DMS79 (cell line): ENCODE results near the gene SLC66A1.

ENCODE experiments used
- DNase-seq: peaks from one replicate; lab custom pipeline; 2025; lab: John Stamatoyannopoulos, UW

SLC66A1 gene

DNA sequence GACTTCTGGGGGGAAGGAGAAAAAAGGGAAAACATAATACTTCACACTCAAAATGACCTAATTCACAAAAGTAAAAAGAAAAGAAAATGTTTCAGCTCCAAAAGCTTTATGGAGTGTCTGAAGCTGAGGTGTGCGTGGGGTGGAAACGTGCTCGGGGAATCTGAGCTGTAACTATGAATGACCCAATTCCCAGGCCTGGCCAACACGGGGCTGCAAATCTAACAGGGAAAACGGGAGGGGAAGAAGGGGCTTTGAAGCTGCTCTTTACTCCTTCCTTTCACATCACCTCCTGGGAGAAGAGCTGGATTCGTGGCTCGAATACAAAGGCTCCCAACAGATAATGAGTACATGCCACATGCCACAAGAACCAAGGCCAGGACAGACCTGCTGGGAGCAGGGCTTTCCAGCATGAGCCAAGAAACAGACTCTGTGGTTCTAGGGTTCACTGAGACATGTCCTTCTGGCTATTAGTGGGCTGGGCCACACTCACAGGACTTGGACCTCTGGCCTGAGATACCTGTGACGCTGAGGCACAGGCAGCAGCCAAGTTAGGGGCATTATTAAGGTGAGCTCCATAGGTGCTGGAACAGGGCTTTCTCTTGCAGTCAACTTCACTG, 51.5 kb downstream of the SLC66A1 start:
- no peak for DNase-seq

DNA sequence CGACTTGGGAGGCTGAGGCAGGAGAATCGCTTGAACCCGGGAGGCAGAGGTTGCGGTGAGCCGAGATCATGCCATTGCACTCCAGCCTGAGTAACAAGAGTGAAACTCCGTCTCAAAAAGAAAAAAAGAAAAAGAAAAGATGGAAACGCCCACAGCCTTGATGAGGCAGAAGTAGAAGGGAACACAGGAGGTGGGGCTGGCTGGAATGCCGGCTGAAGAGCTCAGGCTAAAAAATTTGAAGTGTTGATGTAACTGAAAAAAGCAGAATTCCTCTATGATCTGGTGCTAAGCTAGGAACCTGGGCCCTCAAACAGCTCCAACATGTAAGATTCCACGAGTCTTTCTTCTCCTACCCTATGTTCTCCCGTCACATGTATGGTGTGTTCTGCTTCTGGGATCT, 53.6 kb downstream of the SLC66A1 start:
- DNase-seq, result no peak

DNA sequence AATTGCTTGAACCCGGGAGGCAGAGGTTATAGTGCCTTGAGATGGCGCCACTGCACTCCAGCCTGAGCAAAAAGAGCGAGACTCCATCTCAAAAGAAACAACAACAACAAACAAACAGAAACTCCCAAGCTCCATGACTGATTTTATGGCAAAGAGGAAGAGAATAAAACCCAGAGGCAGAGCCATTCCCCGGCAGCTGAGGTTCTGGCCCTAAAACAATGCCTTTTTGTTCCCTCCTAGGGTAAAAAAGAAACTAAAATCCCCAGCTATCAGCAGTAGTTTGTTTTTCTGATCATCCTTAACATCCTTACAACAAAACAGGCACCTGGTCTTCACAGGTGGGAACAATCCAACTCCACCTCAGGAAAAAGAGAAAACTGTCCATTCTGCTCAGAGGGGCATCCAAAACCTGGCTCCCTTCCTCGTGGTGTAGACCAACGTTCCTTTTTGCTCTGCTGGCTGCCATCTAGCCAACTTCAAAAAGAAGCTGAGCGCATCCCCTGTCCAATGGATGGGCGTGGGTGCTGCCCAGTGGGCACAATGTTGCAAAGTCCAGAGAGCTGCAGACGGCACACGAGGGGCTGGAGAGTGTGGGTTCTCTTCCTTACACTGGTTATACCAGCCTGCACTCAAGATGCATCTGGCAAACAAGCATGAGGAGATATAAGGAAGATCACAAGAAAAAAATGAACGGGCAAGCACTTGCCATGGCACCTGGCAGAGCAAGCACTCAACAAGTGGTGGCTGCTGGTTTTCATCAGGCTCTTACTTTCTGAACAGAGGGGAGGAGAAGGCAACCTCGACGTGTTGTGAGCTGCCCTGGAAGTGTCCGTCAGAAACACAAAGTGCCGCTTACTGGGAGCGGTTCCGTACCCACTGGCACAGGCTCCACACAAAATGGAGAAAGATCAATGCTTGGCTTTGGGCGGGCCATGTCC, 54.7 kb downstream of the SLC66A1 start:
- no peak for DNase-seq

DNA sequence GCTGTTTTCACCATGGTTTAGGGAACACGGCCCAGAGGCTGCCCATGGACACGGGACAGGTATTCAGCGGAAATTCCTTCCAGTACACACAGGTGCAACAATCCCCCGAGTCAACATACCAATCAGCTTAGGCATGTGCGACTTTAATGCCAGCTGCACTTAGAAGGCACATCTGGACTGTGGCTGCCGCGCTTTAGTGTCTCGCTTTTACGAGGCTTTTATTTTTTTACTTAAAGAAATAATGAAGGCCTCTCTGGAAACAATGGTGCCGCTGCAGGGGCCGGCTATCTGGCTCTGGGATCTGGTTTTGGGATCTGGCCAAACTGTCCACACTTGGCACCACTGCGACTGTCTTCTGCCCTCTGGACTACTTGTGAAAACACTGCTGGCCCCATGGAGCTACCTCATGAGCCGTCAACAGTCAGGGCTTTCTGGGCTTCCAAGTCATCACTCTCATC, 55.5 kb downstream of the SLC66A1 start:
- peak; percentile 16 for DNase-seq

DNA sequence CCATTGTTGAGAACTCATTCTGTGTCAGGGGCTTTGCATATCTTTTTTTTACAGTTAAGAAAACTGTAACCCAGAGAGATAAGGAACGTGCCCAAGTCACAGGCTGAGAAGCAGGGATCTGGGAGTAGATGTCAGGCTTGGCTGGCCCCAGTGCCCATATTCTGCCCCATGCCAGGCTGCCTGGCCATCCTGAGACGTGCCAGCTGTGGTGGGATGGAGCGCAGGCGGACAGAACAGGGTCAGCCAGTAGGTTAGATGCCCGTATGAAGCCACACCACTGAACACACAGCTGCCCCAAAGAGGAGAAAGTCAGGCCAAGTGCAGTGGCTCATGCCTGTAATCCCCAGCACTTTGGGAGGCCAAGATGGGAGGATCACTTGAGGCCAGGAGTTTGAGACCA, 55.9 kb downstream of the SLC66A1 start:
- no peak for DNase-seq

DNA sequence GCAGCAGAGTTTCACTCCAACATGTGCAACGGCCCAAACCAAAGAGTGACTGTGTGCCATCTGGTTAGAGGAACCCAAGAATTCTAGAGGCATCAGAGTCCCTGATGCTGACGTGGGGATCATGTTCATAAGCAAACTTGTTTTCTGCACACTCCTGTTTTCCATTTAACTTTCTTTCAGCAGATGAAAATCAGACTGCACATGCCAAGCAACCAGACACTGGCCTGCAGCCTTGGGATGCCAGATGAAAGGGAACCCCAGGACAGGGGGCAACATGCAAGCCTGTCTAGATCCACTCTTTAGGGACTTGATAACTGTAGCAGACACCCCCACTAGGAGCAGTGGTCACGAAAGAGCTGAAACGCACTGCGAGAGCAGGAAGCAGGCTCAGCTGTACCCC, 56.8 kb downstream of the SLC66A1 start:
- DNase-seq, result no peak

GRCh38 chr1:19369396-19370090, 57.4 kb downstream of the SLC66A1 start:
- DNase-seq, result peak; percentile 74

DNA sequence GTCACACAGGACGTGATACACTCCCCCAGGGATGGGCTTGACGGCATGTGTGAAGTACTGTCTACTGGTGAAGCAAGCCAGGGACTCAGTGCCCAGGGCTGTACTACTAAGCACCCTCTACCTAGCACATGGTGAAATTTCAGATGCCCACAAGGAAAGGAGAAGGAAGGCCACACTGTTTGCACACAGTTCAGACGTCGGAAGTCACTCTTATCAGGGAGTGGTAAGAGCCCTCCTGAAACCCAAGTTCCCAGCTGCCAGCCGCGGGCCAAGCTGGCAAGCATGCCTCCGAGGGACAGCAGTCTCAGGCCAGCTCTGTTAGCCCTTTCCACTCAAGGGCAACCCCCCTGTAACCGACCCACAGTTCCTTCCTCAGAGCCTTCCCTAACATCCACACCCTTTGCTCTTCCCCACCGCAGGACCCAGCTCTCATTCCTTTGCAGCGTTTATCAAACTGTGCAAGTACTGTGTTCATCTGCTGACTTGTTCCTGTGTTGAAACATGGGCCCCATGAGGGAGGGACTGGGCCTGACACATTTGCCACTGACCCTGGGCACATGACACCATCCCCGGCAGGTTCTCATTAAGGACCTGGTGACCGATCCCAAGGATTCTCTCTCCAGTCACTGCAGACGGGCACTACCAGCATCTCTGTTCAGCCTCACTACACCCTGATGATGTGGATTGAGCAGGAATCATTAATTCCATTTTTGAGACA, 58.5 kb downstream of the SLC66A1 start:
- no peak for DNase-seq

DNA sequence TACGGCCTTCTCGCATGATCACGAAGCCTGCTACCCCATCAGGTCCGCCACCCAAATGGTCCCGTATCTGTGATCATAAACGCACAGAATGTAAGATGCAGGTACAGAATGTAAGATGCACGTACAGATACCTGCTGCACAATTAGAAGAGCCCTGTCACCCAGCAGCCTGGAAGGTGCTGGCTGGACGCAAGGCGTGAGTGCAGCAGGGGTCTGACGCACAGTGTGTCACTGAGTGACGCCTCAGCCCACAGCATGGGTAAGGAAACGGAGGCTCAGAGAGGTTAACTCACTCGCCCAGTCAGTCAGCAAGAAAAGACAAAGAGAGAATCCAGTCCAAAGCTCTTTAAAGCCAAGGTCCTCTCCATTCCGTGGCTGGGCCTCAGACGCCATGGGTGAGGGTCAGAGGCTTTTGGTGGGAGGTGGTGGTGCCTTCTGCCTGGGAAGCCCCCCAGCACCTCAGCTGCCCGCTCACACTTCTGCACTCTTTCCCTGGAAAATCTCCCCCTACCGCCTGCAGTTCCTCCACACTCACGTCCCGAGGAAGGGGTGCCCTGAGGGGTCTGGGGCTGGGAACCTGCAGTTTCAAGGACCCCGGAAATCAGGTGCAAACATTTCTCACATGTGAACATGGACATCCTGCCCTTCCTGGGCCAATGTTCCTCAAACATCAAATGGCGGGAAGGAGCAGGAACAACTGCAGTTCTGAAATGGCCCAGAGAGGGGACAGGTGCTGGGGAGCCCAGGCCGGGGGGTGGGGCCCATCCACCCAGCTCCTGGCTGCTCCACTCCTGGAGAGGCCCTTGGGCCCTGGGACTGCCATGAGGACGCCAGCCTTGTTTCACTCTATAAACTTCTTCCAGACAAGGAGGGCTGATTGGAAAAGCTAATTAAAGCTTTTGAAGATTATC, 59.4 kb downstream of the SLC66A1 start:
- no peak for DNase-seq

- DNase-seq, result no peak
Observed at GRCh38 chr1:19372136-19372514, 60.0 kb downstream of the SLC66A1 start.

GRCh38 chr1:19372602-19373001, 60.5 kb downstream of the SLC66A1 start:
- DNase-seq, result no peak

DNA sequence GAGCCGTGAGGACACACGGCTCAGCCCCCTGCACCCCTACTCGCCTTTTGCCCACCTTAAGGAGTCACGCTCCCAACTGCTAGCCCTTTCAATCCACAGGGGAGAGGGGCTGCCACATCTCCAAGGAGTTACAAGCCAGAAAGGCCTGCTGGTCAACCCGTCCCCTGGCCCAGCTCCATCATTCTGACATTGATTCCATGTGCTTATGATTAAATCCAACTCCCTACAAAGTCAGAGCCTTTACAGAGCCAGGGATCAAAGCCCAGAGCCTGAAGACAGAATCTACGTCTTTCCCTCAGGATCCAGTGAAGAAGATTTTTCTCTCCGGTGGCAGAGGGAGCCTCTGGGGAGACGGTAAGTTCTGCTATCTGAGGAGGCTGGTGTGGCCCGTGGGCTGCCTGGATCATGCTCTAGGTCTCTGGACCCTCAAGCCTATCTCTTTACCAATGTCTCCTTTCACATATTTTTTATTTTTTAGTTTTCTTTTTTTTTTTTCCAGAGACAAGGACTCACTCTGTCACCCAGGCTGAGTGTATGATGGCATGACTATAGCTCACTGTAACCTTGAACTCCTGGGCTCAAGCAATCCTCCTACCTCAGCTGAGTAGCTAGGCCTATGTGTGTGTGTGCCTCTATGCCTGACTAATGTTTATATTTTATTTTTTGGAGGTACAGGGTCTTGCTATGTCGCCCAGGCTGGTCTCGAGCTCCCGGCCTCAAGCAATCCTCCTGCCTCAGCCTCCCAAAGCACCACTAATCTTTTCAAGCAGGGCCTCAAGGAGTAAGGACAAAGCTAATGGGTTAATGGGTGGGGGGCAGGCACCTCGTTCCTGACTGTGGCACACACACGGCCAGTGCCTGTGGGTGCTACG, 61.3 kb downstream of the SLC66A1 start:
- DNase-seq, result no peak

DNA sequence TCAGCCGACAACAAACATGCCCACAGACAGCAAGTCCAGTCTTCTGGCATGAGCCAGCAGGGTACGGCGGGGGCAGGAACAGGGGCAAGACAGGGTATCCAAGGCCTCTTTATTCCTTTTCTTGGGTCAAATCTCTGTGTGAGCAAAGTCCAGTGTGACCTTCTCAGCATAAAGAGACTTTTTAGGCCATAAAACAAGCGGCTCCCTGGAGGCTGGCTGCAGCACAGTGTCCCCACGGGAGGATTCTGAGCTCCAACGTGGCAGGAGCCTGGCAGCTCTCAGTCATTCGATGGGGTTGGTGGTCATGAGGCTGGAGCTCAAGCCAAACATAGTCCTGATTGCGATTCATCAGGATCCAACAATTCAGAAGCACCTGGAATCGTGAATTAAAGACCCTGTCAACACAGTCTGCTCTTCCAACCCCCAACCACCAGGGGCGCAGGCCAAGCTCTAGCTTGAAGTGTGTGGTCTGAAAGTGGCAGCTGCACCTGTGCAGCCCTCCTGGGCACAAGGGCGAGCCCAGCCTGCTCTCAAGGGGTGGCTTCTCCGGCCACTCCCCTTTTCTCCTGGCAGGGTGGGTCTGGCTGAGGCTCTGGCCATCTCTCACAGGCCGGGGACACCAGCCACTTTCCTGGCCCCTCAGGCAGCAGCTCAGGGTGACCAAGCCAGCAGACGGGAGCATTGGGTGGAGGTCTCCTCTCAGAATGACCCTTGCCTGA, 62.1 kb downstream of the SLC66A1 start:
- DNase-seq, result peak; percentile 12

DNA sequence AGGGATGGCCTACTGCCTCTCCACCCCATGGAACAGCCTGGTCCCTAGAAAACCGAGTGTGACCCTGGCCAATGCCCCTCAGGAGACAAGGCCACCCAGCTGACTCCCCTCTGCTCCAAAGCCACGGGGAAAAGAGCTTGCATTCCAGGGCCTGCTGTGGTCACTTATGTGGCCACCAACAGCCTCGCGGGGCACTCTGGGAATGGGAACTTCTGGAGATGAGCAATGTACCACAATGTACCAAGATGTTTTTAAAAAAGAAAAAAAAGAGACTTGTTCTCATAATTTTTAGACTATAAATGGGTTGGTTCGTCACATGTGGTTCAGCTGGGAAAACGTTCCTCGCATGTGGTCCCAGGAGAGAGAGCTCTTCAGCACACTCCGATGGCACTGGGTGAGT, 62.8 kb downstream of the SLC66A1 start:
- no peak for DNase-seq

DNA sequence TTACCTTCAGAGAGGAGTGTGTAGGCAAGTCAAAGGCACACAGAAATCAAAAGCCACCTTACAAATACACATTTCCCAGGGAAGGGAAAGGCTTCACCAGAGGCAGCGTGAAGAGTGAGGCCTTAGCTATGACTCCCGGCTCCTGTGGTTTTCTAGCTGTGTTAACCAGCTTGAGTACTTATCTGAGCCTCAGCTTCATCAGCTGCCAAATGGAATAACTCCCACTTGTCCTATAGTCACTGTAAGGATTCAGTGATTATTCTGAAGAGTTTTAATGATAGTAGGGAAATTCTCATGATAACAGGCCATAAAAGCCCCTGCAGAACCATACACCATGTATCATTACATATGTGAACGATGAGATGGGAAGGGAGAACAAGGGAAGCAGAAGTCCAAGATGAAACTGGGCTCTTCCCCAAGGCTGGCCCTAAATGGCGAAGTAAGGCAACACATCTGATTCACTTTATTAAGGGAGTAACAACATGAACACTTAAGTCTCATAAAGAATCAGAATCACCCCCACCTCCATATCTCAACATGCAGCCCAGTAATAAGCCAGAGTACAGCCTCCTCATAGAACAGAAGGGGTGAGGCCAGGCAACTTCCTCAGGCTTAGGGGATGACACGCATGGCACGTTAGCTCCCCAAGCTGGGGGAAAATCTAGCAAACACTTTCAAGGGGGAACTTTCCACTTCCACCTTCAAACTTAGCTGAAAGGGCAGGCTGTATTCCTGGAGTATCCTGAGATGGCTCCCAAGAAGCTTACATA, 63.7 kb downstream of the SLC66A1 start:
- no peak for DNase-seq

- peak; percentile 22 for DNase-seq
Observed at GRCh38 chr1:19376428-19377372, 64.6 kb downstream of the SLC66A1 start.
